B cell (primary cell): ENCODE measurements around the gene CD19. TPM values are rescaled to one million over a fixed set of nuclear protein-coding genes. Genes with fewer than 3 reads are reported as not detected.
A peak's percentile ranks its signal among the peaks of the same experiment; 100 is the strongest.

Experiments
- ATAC-seq: fragments of 200-7000 bp; cut with Tn5 transposase; one replicate; pipeline ENCODE4 v1.10.0; 2021; ENCODE audit warnings: low read depth, mild to moderate bottlenecking, moderate number of reproducible peaks, moderate library complexity
- CTCF ChIA-PET: fragments of 350-600 bp; sonication (Branson Sonifier 250); formaldehyde crosslinking; loops from one replicate; lab custom pipeline; 2021; ENCODE audit warnings: antibody characterized with exemption, inconsistent platforms; lab: Charles Lee
- POLR2A ChIA-PET: fragments of 350-600 bp; sonication (Branson Sonifier 250); formaldehyde crosslinking; loops from one replicate; lab custom pipeline; 2021; ENCODE audit warnings: antibody characterized with exemption; lab: Charles Lee
- DNase-seq: peaks from one replicate; pipeline ENCODE4 v3.0.0; 2013
- H2AFZ ChIP-seq: 2 replicates; pipeline ENCODE4 v1.6.1; 2012; ENCODE audit warnings: mild to moderate bottlenecking, low read depth, low read length; ENCODE audit not compliant: insufficient read depth, poor library complexity, severe bottlenecking
- H3K27ac ChIP-seq, 2 donors: 1 replicate in 1 of 2; 2 replicates in 1 of 2; pipeline ENCODE4 v1.5.1; 2012 to 2013; ENCODE audit warnings: low read length in 2 of 2, mild to moderate bottlenecking in 2 of 2, moderate library complexity in 1 of 2
- H3K27me3 ChIP-seq, 4 experiments: fragments of 200-600 bp in 1 of 4; sonication (generic) in 1 of 4; replicated peaks in 1 of 4; 1 replicate in 2 of 4; 2 replicates in 2 of 4; pipeline versions ENCODE4 v1.6.1 to v1.7.0; 2013 to 2016; ENCODE audit warnings: low read length in 3 of 4, mild to moderate bottlenecking in 2 of 4, mixed read lengths in 1 of 4, moderate library complexity in 1 of 4; ENCODE audit not compliant: insufficient read depth in 4 of 4, control insufficient read depth in 3 of 4; ENCODE audit errors: control extremely low read depth in 1 of 4
- H3K36me3 ChIP-seq, 2 experiments: replicated peaks in 1 of 2; 1 replicate in 1 of 2; 2 replicates in 1 of 2; pipeline versions ENCODE4 v1.6.1 to v1.7.1; 2013; ENCODE audit warnings: low read length in 1 of 2; ENCODE audit not compliant: insufficient read depth in 2 of 2, control insufficient read depth in 1 of 2; ENCODE audit errors: control extremely low read depth in 1 of 2, extremely low read depth in 1 of 2
- H3K4me1 ChIP-seq, 2 donors: fragments of 200-600 bp in 1 of 2; sonication (generic) in 1 of 2; 1 replicate in 1 of 2; 2 replicates in 1 of 2; pipeline versions ENCODE4 v1.5.1 to v1.6.1; 2013 to 2017; ENCODE audit warnings: low read length in 2 of 2; ENCODE audit not compliant: control insufficient read depth in 2 of 2, insufficient read depth in 2 of 2
- H3K4me2 ChIP-seq: replicated peaks from 2 replicates; pipeline ENCODE3; 2012; ENCODE audit warnings: mild to moderate bottlenecking, low read depth, low read length; ENCODE audit not compliant: poor library complexity, severe bottlenecking
- H3K4me3 ChIP-seq, 5 experiments: fragments of 200-600 bp in 1 of 5; sonication (generic) in 1 of 5; 1 replicate in 3 of 5; 2 replicates in 2 of 5; pipeline versions ENCODE4 v1.5.1 to v1.7.0; 2011 to 2016; ENCODE audit warnings: low read length in 4 of 5, mild to moderate bottlenecking in 4 of 5, low read depth in 2 of 5, control low read depth in 1 of 5, moderate library complexity in 1 of 5; ENCODE audit not compliant: insufficient read depth in 1 of 5; ENCODE audit errors: control extremely low read depth in 1 of 5, extremely low read depth in 1 of 5
- H3K79me2 ChIP-seq: fragments of 200-600 bp; sonication (generic); one replicate; pipeline ENCODE4 v1.6.0; 2016; ENCODE audit warnings: low read length; ENCODE audit not compliant: control insufficient read depth, insufficient read depth
- H3K9ac ChIP-seq: fragments of 200-600 bp; sonication (generic); 2 replicates; pipeline ENCODE4 v1.6.1; 2017; ENCODE audit warnings: mild to moderate bottlenecking, low read length, moderate library complexity
- H3K9me3 ChIP-seq, 3 donors: one replicate each; pipeline versions ENCODE4 v1.6.1 to v1.7.1; 2013; ENCODE audit warnings: low read length in 2 of 3; ENCODE audit not compliant: control insufficient read depth in 2 of 3, insufficient read depth in 1 of 3; ENCODE audit errors: control extremely low read depth in 1 of 3
- H4K20me1 ChIP-seq: 2 replicates; pipeline ENCODE4 v1.6.0; 2012; ENCODE audit warnings: mild to moderate bottlenecking, low read length; ENCODE audit not compliant: insufficient read depth, control insufficient read depth, poor library complexity, severe bottlenecking
- H3K27ac Mint-ChIP-seq: one replicate; pipeline ENCODE4 v1.8.0; 2021; ENCODE audit warnings: mixed read lengths
- H3K27me3 Mint-ChIP-seq: one replicate; pipeline ENCODE4 v1.8.0; 2021; ENCODE audit warnings: mixed read lengths
- H3K4me1 Mint-ChIP-seq: one replicate; pipeline ENCODE4 v1.8.0; 2021; ENCODE audit warnings: mixed read lengths
- H3K4me3 Mint-ChIP-seq: one replicate; pipeline ENCODE4 v1.8.0; 2021; ENCODE audit warnings: mixed read lengths
- H3K9me3 Mint-ChIP-seq: one replicate; pipeline ENCODE4 v1.8.0; 2022; ENCODE audit warnings: mixed read lengths; ENCODE audit not compliant: insufficient read depth
- CTCF ChIP-seq: fragments of 200-600 bp; IDR thresholded peaks from one replicate; pipeline ENCODE4 v1.8.0; 2022; ENCODE audit warnings: antibody characterized with exemption, mild to moderate bottlenecking
- EZH2 ChIP-seq: IDR thresholded peaks from 2 replicates; pipeline ENCODE4 v1.6.1; 2012; ENCODE audit warnings: borderline replicate concordance, low read depth, mild to moderate bottlenecking, moderate library complexity, low read length; ENCODE audit not compliant: insufficient read depth, poor library complexity, severe bottlenecking
- WGBS: methylation state at CpG from one replicate; pipeline ENCODE4 v1.1.5; 2013; ENCODE audit warnings: missing lambda C conversion rate; ENCODE audit not compliant: insufficient coverage; 5-methylcytosine and 5-hydroxymethylcytosine counted together
- intact Hi-C: fragments of 100-400 bp; cut with micrococcal nuclease; formaldehyde crosslinking; loops from one replicate; pipeline ENCODE4 v1.10.0; 2022
- polyA plus RNA-seq: library from polyadenylated mRNA; depleted of rRNA; stranded (reverse); fragments of >200 nt; gene quantifications from 2 replicates; pipeline ENCODE4 v1.2.3, GENCODE V29; 2012
- total RNA-seq, 2 donors: library from RNA; stranded (reverse); fragments of 120-200 nt in 1 of 2; gene quantifications; 1 replicate in 1 of 2; 2 replicates in 1 of 2; pipeline versions ENCODE4 v1.2.3 to v1.2.4, GENCODE V29; 2013 to 2022

Gene CD19
- total and polyA plus RNA-seq, 2 donors (not counting 1 experiment from before 2014, with no cell fraction given): 306 to 478 TPM

- no peaks in the 10 kb centered on the region for H3K27me3 ChIP-seq
- intact Hi-C loops: loop anchor here (1.0 to 10.0 kb wide), 6 partner anchors 8 to 1998 kb away; partner anchors contain the start of genes ATXN2L, FBXL19, MYL11 and NFATC2IP
- peak overlapping the region; percentile 94 for H3K9ac ChIP-seq
- TF ChIP-seq EZH2: no peak
- TF ChIP-seq CTCF: peak; percentile 39
- H3K4me1 Mint-ChIP-seq: peaks cover 54% of the 10 kb centered on the region
- no peaks in the 10 kb centered on the region for H3K27me3 Mint-ChIP-seq
- H3K4me3 Mint-ChIP-seq: peak overlapping the region; percentile 95
- ChIA-PET POLR2A (interaction anchor here (0.7 to 5.1 kb wide), 11 partner anchors 8 to 1141 kb away, joined by 3 to 34 read pairs (median 13); partner anchors contain the start of genes ALDOA, APOBR, ATXN2L and CD19), CTCF (interaction anchor here (0.6 to 7.7 kb wide), 11 partner anchors 9 to 78 kb away, joined by 3 to 114 read pairs (median 6); partner anchors contain the start of genes NFATC2IP, SH2B1 and TUFM)
- peaks cover 21% of the 10 kb centered on the region for H4K20me1 ChIP-seq
- H3K9me3 ChIP-seq: no peaks in the 10 kb centered on the region
- peak overlapping the region in 4 of 5 experiments; percentile 68 to 97 (median 92) for H3K4me3 ChIP-seq
- no peak for ATAC-seq
- 26% methylated on average over 14 of the region's 15 CpGs for WGBS
- H3K36me3 ChIP-seq: peaks cover 6 to 22% of the 10 kb centered on the region in 2 experiments
- no peak for DNase-seq
- peak overlapping the region; percentile 87 to 91 for H3K27ac ChIP-seq
- peak overlapping the region; percentile 98 for H3K27ac Mint-ChIP-seq
- peaks cover 36% of the 10 kb centered on the region for H3K79me2 ChIP-seq
- peaks cover 30 to 60% of the 10 kb centered on the region in 2 donors for H3K4me1 ChIP-seq
- no peaks in the 10 kb centered on the region for H3K9me3 Mint-ChIP-seq
- peak overlapping the region; percentile 89 for H2AFZ ChIP-seq
- peak overlapping the region; percentile 82 for H3K4me2 ChIP-seq
Observed at GRCh38 chr16:28924399-28924761, 7.4 kb upstream of the CD19 start.
